Measurements from ENCODE around the gene RAB40B. TPM values are rescaled to one million over a fixed set of nuclear protein-coding genes. Genes with fewer than 3 reads are reported as not detected.

RAB40B gene
- total and polyA plus RNA-seq, 2 of the 4 experiments (the other 2 are of a cell fraction), result 14.9 to 20.0 TPM

DNA sequence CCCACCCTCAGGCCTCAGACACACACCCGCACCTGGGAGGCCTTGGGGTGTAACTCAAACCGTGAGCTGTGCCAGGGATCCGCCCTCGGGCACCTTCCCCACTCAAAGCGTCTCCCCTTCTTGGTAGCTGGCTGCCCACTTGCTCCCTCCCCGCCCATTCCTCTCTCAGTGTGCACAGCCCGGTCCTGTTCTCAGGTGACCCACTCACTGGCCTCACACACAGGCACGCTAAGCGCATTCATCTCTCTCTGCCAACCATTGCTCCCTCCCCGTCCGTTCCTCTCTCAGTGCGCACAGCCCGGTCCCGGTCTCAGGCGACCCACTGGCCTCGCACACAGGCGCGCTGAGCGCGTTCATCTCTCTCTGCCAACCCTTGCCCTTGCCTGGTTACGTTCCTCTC lies 71.1 kb downstream of the RAB40B start:
- Histone ChIP-seq H2BK5ac (ENCODE audit: low read depth, low read length, poor library complexity, severe bottlenecking) (no peak overlapping the region), H4K5ac (ENCODE audit: low read depth, low read length) (no peak overlapping the region), H3K36me3 (ENCODE audit: control insufficient read depth, insufficient read depth, low read length) (peaks cover 52% of the 10 kb centered on the region), H3K79me1 (ENCODE audit: low read depth in 1 of 2, low read length in 2 of 2) (peaks cover 57 to 61% of the 10 kb centered on the region in 2 experiments), H3K4me2 (ENCODE audit: low read depth, low read length) (no peak overlapping the region), H3K9me1 (ENCODE audit: insufficient read depth, low read length) (0 out of 2 replicates have a peak, but pooled peaks cover 2% of the 10 kb centered on the region), H3K14ac (replicated peaks; ENCODE audit: low read depth, low read length) (no peak overlapping the region), H2AFZ (replicated peaks; ENCODE audit: low read length, poor library complexity) (no peak overlapping the region), H4K8ac (ENCODE audit: low read depth in 2 of 2, low read length in 2 of 2) (no peak overlapping the region), H4K91ac (ENCODE audit: insufficient read depth, low read depth, low read length) (no peak overlapping the region), H3K56ac (ENCODE audit: extremely low read depth, insufficient read depth, low read length) (no peak overlapping the region), H2AK5ac (ENCODE audit: low read depth, low read length) (no peak overlapping the region), H3K23ac (ENCODE audit: low read depth, low read length) (no peak overlapping the region), H3K4me3 (ENCODE audit: insufficient read depth, low read depth, low read length) (no peak overlapping the region), H2BK20ac (ENCODE audit: low read depth, low read length) (no peak overlapping the region), H3K9ac (ENCODE audit: low read depth, low read length) (no peak overlapping the region), H3K4me1 (ENCODE audit: control insufficient read depth, insufficient read depth, low read length) (no peaks in the 10 kb centered on the region), H2BK15ac (ENCODE audit: low read depth, low read length) (no peak overlapping the region), H4K20me1 (ENCODE audit: insufficient read depth, low read length) (peaks cover 47% of the 10 kb centered on the region), H3K4ac (ENCODE audit: low read depth, low read length) (no peak overlapping the region), H2AK9ac (replicated peaks; ENCODE audit: low read depth, low read length, poor library complexity) (no peak overlapping the region), H2BK120ac (ENCODE audit: low read depth, low read length) (no peak overlapping the region), H3K18ac (ENCODE audit: low read depth, low read length) (no peak overlapping the region), H3K27me3 (ENCODE audit: control insufficient read depth, insufficient read depth, low read length) (no peaks in the 10 kb centered on the region), H3K27ac (ENCODE audit: insufficient read depth, low read length) (no peak overlapping the region), H3K9me3 (ENCODE audit: control insufficient read depth, insufficient read depth, low read length) (no peaks in the 10 kb centered on the region)
- dilution Hi-C loops (cut with HindIII; ENCODE audit: low sequenced_read_pairs, unreplicated experiment) (no loop called here), in situ Hi-C loops (cut with MboI; ENCODE audit: low sequenced_read_pairs) (no loop called here), intact Hi-C loops (cut with micrococcal nuclease) (no loop called here)
- TF ChIP-seq, protein P1, sequence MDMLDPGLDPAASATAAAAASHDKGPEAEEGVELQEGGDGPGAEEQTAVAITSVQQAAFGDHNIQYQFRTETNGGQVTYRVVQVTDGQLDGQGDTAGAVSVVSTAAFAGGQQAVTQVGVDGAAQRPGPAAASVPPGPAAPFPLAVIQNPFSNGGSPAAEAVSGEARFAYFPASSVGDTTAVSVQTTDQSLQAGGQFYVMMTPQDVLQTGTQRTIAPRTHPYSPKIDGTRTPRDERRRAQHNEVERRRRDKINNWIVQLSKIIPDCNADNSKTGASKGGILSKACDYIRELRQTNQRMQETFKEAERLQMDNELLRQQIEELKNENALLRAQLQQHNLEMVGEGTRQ (IDR thresholded peaks at IDR 0.05; ENCODE audit: low read depth, low read length), result no peak
- TF ChIP-seq FOS (IDR thresholded peaks at IDR 0.05; ENCODE audit: low read depth, low read length) (no peak), MAFK (IDR thresholded peaks at IDR 0.05; ENCODE audit: low read depth, low read length) (no peak), CHD1 (IDR thresholded peaks at IDR 0.05; ENCODE audit: low read depth, low read length) (no peak), RCOR1 (IDR thresholded peaks at IDR 0.05; ENCODE audit: insufficient replicate concordance, low read length) (no peak)
- WGBS, 2 experiments (ENCODE audit: extremely low coverage in 2 of 2, insufficient read length in 1 of 2), result 89% methylated on average over 7 of the region's 21 CpGs; no CpG with 5 or more reads in 1 of the 2 experiments
- DNase-seq (no peak), ATAC-seq (ENCODE audit: low read depth) (no peak)
- ChIA-PET POLR2A (ENCODE audit: unreplicated experiment) (no interaction called here), CTCF (no interaction called here)
- BruUV-seq (replicated peaks), result no TSS peak
